B cell (primary cell): Measurements from ENCODE around the gene MRPS23. TPM values are rescaled to one million over a fixed set of nuclear protein-coding genes. Genes with fewer than 3 reads are reported as not detected.

Experiments
- ATAC-seq: fragments of 200-7000 bp; cut with Tn5 transposase; one replicate; pipeline ENCODE4 v1.10.0; 2021; ENCODE audit warnings: low read depth, mild to moderate bottlenecking, moderate number of reproducible peaks, moderate library complexity
- CTCF ChIA-PET: fragments of 350-600 bp; sonication (Branson Sonifier 250); formaldehyde crosslinking; loops from one replicate; lab custom pipeline; 2021; ENCODE audit warnings: antibody characterized with exemption, inconsistent platforms; lab: Charles Lee
- POLR2A ChIA-PET: fragments of 350-600 bp; sonication (Branson Sonifier 250); formaldehyde crosslinking; loops from one replicate; lab custom pipeline; 2021; ENCODE audit warnings: antibody characterized with exemption; lab: Charles Lee
- DNase-seq: peaks from one replicate; pipeline ENCODE4 v3.0.0; 2013
- H2AFZ ChIP-seq: 2 replicates; pipeline ENCODE4 v1.6.1; 2012; ENCODE audit warnings: mild to moderate bottlenecking, low read depth, low read length; ENCODE audit not compliant: insufficient read depth, poor library complexity, severe bottlenecking
- H3K27ac ChIP-seq, 2 donors: 1 replicate in 1 of 2; 2 replicates in 1 of 2; pipeline ENCODE4 v1.5.1; 2012 to 2013; ENCODE audit warnings: low read length in 2 of 2, mild to moderate bottlenecking in 2 of 2, moderate library complexity in 1 of 2
- H3K27me3 ChIP-seq, 4 experiments: fragments of 200-600 bp in 1 of 4; sonication (generic) in 1 of 4; replicated peaks in 1 of 4; 1 replicate in 2 of 4; 2 replicates in 2 of 4; pipeline versions ENCODE4 v1.6.1 to v1.7.0; 2013 to 2016; ENCODE audit warnings: low read length in 3 of 4, mild to moderate bottlenecking in 2 of 4, mixed read lengths in 1 of 4, moderate library complexity in 1 of 4; ENCODE audit not compliant: insufficient read depth in 4 of 4, control insufficient read depth in 3 of 4; ENCODE audit errors: control extremely low read depth in 1 of 4
- H3K36me3 ChIP-seq, 2 experiments: replicated peaks in 1 of 2; 1 replicate in 1 of 2; 2 replicates in 1 of 2; pipeline versions ENCODE4 v1.6.1 to v1.7.1; 2013; ENCODE audit warnings: low read length in 1 of 2; ENCODE audit not compliant: insufficient read depth in 2 of 2, control insufficient read depth in 1 of 2; ENCODE audit errors: control extremely low read depth in 1 of 2, extremely low read depth in 1 of 2
- H3K4me1 ChIP-seq, 2 donors: fragments of 200-600 bp in 1 of 2; sonication (generic) in 1 of 2; 1 replicate in 1 of 2; 2 replicates in 1 of 2; pipeline versions ENCODE4 v1.5.1 to v1.6.1; 2013 to 2017; ENCODE audit warnings: low read length in 2 of 2; ENCODE audit not compliant: control insufficient read depth in 2 of 2, insufficient read depth in 2 of 2
- H3K4me2 ChIP-seq: replicated peaks from 2 replicates; pipeline ENCODE3; 2012; ENCODE audit warnings: mild to moderate bottlenecking, low read depth, low read length; ENCODE audit not compliant: poor library complexity, severe bottlenecking
- H3K4me3 ChIP-seq, 5 experiments: fragments of 200-600 bp in 1 of 5; sonication (generic) in 1 of 5; 1 replicate in 3 of 5; 2 replicates in 2 of 5; pipeline versions ENCODE4 v1.5.1 to v1.7.0; 2011 to 2016; ENCODE audit warnings: low read length in 4 of 5, mild to moderate bottlenecking in 4 of 5, low read depth in 2 of 5, control low read depth in 1 of 5, moderate library complexity in 1 of 5; ENCODE audit not compliant: insufficient read depth in 1 of 5; ENCODE audit errors: control extremely low read depth in 1 of 5, extremely low read depth in 1 of 5
- H3K79me2 ChIP-seq: fragments of 200-600 bp; sonication (generic); one replicate; pipeline ENCODE4 v1.6.0; 2016; ENCODE audit warnings: low read length; ENCODE audit not compliant: control insufficient read depth, insufficient read depth
- H3K9ac ChIP-seq: fragments of 200-600 bp; sonication (generic); 2 replicates; pipeline ENCODE4 v1.6.1; 2017; ENCODE audit warnings: mild to moderate bottlenecking, low read length, moderate library complexity
- H3K9me3 ChIP-seq, 3 donors: one replicate each; pipeline versions ENCODE4 v1.6.1 to v1.7.1; 2013; ENCODE audit warnings: low read length in 2 of 3; ENCODE audit not compliant: control insufficient read depth in 2 of 3, insufficient read depth in 1 of 3; ENCODE audit errors: control extremely low read depth in 1 of 3
- H4K20me1 ChIP-seq: 2 replicates; pipeline ENCODE4 v1.6.0; 2012; ENCODE audit warnings: mild to moderate bottlenecking, low read length; ENCODE audit not compliant: insufficient read depth, control insufficient read depth, poor library complexity, severe bottlenecking
- H3K27ac Mint-ChIP-seq: one replicate; pipeline ENCODE4 v1.8.0; 2021; ENCODE audit warnings: mixed read lengths
- H3K27me3 Mint-ChIP-seq: one replicate; pipeline ENCODE4 v1.8.0; 2021; ENCODE audit warnings: mixed read lengths
- H3K4me1 Mint-ChIP-seq: one replicate; pipeline ENCODE4 v1.8.0; 2021; ENCODE audit warnings: mixed read lengths
- H3K4me3 Mint-ChIP-seq: one replicate; pipeline ENCODE4 v1.8.0; 2021; ENCODE audit warnings: mixed read lengths
- H3K9me3 Mint-ChIP-seq: one replicate; pipeline ENCODE4 v1.8.0; 2022; ENCODE audit warnings: mixed read lengths; ENCODE audit not compliant: insufficient read depth
- CTCF ChIP-seq: fragments of 200-600 bp; IDR thresholded peaks from one replicate; pipeline ENCODE4 v1.8.0; 2022; ENCODE audit warnings: antibody characterized with exemption, mild to moderate bottlenecking
- EZH2 ChIP-seq: IDR thresholded peaks from 2 replicates; pipeline ENCODE4 v1.6.1; 2012; ENCODE audit warnings: borderline replicate concordance, low read depth, mild to moderate bottlenecking, moderate library complexity, low read length; ENCODE audit not compliant: insufficient read depth, poor library complexity, severe bottlenecking
- WGBS: methylation state at CpG from one replicate; pipeline ENCODE4 v1.1.5; 2013; ENCODE audit warnings: missing lambda C conversion rate; ENCODE audit not compliant: insufficient coverage; 5-methylcytosine and 5-hydroxymethylcytosine counted together
- intact Hi-C: fragments of 100-400 bp; cut with micrococcal nuclease; formaldehyde crosslinking; loops from one replicate; pipeline ENCODE4 v1.10.0; 2022
- polyA plus RNA-seq: library from polyadenylated mRNA; depleted of rRNA; stranded (reverse); fragments of >200 nt; gene quantifications from 2 replicates; pipeline ENCODE4 v1.2.3, GENCODE V29; 2012
- total RNA-seq, 2 donors: library from RNA; stranded (reverse); fragments of 120-200 nt in 1 of 2; gene quantifications; 1 replicate in 1 of 2; 2 replicates in 1 of 2; pipeline versions ENCODE4 v1.2.3 to v1.2.4, GENCODE V29; 2013 to 2022

MRPS23 gene
- total and polyA plus RNA-seq, 2 donors (not counting 1 experiment from before 2014, with no cell fraction given): 10.3 to 25.4 TPM

GRCh38 chr17:57806167-57806830 is 43.5 kb downstream of the MRPS23 start:
- CTCF ChIA-PET: no interaction called here

More at GRCh38 chr17:57806167-57806830, 43.5 kb downstream of the MRPS23 start:
- intact Hi-C loops: no loop called here
- Mint-ChIP-seq H3K4me1 (peaks cover 12% of the 10 kb centered on the region), H3K4me3 (no peak overlapping the region), H3K9me3 (peaks cover 5% of the 10 kb centered on the region), H3K27ac (no peak overlapping the region), H3K27me3 (peaks cover 44% of the 10 kb centered on the region)
- Histone ChIP-seq H3K27ac (no peak overlapping the region), H2AFZ (no peak overlapping the region), H3K79me2 (no peaks in the 10 kb centered on the region), H3K4me1 (peaks cover 10% of the 10 kb centered on the region in 2 donors), H3K36me3 (no peaks in the 10 kb centered on the region), H3K4me3 (no peak overlapping the region), H3K9me3 (peaks cover 0 to 3% (median 1%) of the 10 kb centered on the region in 3 donors), H3K4me2 (no peak overlapping the region), H4K20me1 (no peaks in the 10 kb centered on the region), H3K9ac (no peak overlapping the region), H3K27me3 (peaks cover 0 to 15% (median 9%) of the 10 kb centered on the region in 4 experiments)
- POLR2A ChIA-PET: no interaction called here
- WGBS: 65% methylated on average over 3 of the region's 5 CpGs
- DNase-seq: no peak
- ATAC-seq: no peak
- TF ChIP-seq CTCF (no peak), EZH2 (no peak)
